Right atrium auricular region (tissue), 2 donors: ENCODE data around the gene PRRT4. TPM values are rescaled to one million over a fixed set of nuclear protein-coding genes. Genes with fewer than 3 reads are reported as not detected.
A peak's percentile ranks its signal among the peaks of the same experiment; 100 is the strongest.

ENCODE experiments used
- DNase-seq: peaks from one replicate; pipeline ENCODE4 v3.0.0-alpha.2; 2019; ENCODE audit warnings: low spot score
- H3K27ac ChIP-seq, 2 donors: fragments of 200-600 bp; sonication (generic); 1 replicate in 1 of 2; 2 replicates in 1 of 2; pipeline ENCODE4 v1.5.1; 2016 to 2019
- H3K27me3 ChIP-seq, 2 donors: fragments of 200-600 bp; sonication (generic); one replicate each; pipeline versions ENCODE4 v1.5.1 to v1.6.0; 2017 to 2019
- H3K36me3 ChIP-seq: fragments of 200-600 bp; sonication (generic); one replicate; pipeline ENCODE4 v1.5.1; 2016
- H3K4me1 ChIP-seq, 2 donors: fragments of 200-600 bp; sonication (generic); one replicate each; pipeline versions ENCODE4 v1.5.1 to v1.6.0; 2017 to 2019
- H3K4me3 ChIP-seq, 2 donors: fragments of 200-600 bp; sonication (generic); 1 replicate in 1 of 2; 2 replicates in 1 of 2; pipeline ENCODE4 v1.5.1; 2017 to 2019; ENCODE audit warnings: mild to moderate bottlenecking in 1 of 2, moderate library complexity in 1 of 2
- H3K9me3 ChIP-seq, 2 donors: fragments of 200-600 bp; sonication (generic); one replicate each; pipeline ENCODE4 v1.5.1; 2019
- CTCF ChIP-seq, 2 donors: fragments of 200-600 bp; sonication (generic); IDR thresholded peaks; one replicate each; pipeline ENCODE4 v1.5.1; 2019; ENCODE audit warnings: antibody characterized with exemption in 2 of 2
- total RNA-seq, 2 donors: library from RNA; depleted of rRNA; stranded (reverse); fragments of >200 nt; gene quantifications; one replicate each; pipeline ENCODE4 v1.1.0, GENCODE V29; 2016

The PRRT4 gene
- total RNA-seq, 2 donors from 2014 or later, result 0.37 to 1.1 TPM

GRCh38 chr7:128407751-128408708 lies 46.5 kb upstream of the PRRT4 start:
- TF ChIP-seq CTCF (IDR thresholded peaks at IDR 0.05), result no peak
- H3K36me3 ChIP-seq, result no peaks in the 10 kb centered on the region
- H3K27me3 ChIP-seq, result no peaks in the 10 kb centered on the region
- no peaks in the 10 kb centered on the region for H3K9me3 ChIP-seq
- peaks cover 0 to 51% of the 10 kb centered on the region in 2 donors for H3K4me1 ChIP-seq
- H3K27ac ChIP-seq, result peak overlapping the region; percentile 80 to 88
- H3K4me3 ChIP-seq, result peak overlapping the region in 1 of 2 donors; percentile 71
- no peak for DNase-seq

GRCh38 chr7:128407233-128407589 lies 45.7 kb upstream of the PRRT4 start:
- TF ChIP-seq CTCF (IDR thresholded peaks at IDR 0.05), result no peak
- Histone ChIP-seq H3K27ac (peak overlapping the region in 1 of 2 donors; percentile 88), H3K36me3 (no peaks in the 10 kb centered on the region), H3K27me3 (no peaks in the 10 kb centered on the region), H3K4me1 (peaks cover 0 to 51% of the 10 kb centered on the region in 2 donors), H3K9me3 (no peaks in the 10 kb centered on the region), H3K4me3 (no peak overlapping the region)
- DNase-seq, result no peak

- no peak for TF ChIP-seq CTCF (IDR thresholded peaks at IDR 0.05)
- DNase-seq, result no peak
- Histone ChIP-seq H3K27ac (peak overlapping the region in 1 of 2 donors; percentile 88), H3K9me3 (no peaks in the 10 kb centered on the region), H3K36me3 (peaks cover 1% of the 10 kb centered on the region), H3K4me3 (peak overlapping the region; percentile 32 to 82), H3K27me3 (no peaks in the 10 kb centered on the region), H3K4me1 (peaks cover 0 to 51% of the 10 kb centered on the region in 2 donors)
Measured at GRCh38 chr7:128406314-128407232, 45.1 kb upstream of the PRRT4 start.

GRCh38 chr7:128405471-128406313 lies 44.2 kb upstream of the PRRT4 start:
- Histone ChIP-seq H3K4me3 (peak overlapping the region; percentile 58 to 82), H3K9me3 (no peaks in the 10 kb centered on the region), H3K27me3 (no peaks in the 10 kb centered on the region), H3K4me1 (peaks cover 0 to 48% of the 10 kb centered on the region in 2 donors), H3K27ac (peak overlapping the region; percentile 64 to 67), H3K36me3 (peaks cover 10% of the 10 kb centered on the region)
- TF ChIP-seq CTCF (IDR thresholded peaks at IDR 0.05), result no peak
- DNase-seq, result no peak

- peaks cover 0 to 46% of the 10 kb centered on the region in 2 donors for H3K4me1 ChIP-seq
- H3K9me3 ChIP-seq, result no peaks in the 10 kb centered on the region
- peak overlapping the region; percentile 64 to 67 for H3K27ac ChIP-seq
- peaks cover 17% of the 10 kb centered on the region for H3K36me3 ChIP-seq
- H3K27me3 ChIP-seq, result no peaks in the 10 kb centered on the region
- no peak for DNase-seq
- TF ChIP-seq CTCF (IDR thresholded peaks at IDR 0.05), result peak in 1 of 2 donors; percentile 40
- H3K4me3 ChIP-seq, result peak overlapping the region; percentile 58 to 82
Measured at GRCh38 chr7:128404886-128405470, 43.5 kb upstream of the PRRT4 start.
